ENCODE results near the gene INHA.

Gene INHA

DNA sequence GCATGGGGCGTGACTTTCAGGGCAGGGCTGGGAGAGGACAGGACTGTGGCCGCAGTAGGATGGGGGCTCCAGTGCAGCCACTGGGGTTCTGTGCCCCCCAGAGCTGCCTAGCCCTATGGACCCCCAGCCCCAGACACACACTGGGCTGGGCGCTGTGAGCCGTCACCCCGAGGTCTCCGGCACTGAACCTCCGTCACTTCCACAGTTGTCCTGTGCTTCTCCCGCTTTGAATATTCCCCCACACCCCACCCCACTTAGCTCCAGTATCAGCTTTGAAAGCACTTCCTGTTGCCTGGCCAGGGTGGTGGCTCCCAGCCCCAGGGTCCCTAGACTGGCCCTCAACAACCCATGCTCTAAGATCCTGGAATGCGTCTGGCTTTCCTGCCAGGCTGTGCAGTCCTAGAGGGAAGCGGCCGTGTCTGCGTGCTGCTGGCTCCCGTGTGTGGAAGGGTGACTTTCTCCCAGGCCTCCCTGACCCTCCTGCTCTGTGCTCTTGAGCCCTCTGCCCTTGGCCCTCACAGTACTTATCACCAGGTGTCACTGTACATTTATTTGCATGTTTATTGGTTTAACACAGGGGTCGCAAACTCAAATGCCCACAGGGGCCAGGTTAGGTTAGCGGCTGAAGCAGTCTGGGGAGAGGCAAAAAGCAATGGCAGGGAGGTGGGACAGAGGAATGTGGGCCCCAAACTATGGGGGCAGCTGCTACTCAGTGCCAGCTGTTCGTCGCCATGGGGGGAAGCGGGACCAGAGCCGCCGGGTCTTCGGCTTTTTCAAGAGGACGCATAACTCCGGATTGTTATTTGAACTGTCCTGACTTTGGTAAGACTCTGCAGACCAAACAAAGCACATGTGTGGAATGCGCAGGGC lies 10.7 kb upstream of the INHA start:
- DNase-seq (ENCODE audit: extremely low read depth, low read depth): no peak
- TF ChIP-seq CTCF (IDR thresholded peaks at IDR 0.05; ENCODE audit: low read depth, low read length): no peak

GRCh38 chr2:219562049-219563020 lies 9.8 kb upstream of the INHA start:
- no peak for DNase-seq (ENCODE audit: extremely low read depth, low read depth)
- no peak for TF ChIP-seq CTCF (IDR thresholded peaks at IDR 0.05; ENCODE audit: low read depth, low read length)

DNA sequence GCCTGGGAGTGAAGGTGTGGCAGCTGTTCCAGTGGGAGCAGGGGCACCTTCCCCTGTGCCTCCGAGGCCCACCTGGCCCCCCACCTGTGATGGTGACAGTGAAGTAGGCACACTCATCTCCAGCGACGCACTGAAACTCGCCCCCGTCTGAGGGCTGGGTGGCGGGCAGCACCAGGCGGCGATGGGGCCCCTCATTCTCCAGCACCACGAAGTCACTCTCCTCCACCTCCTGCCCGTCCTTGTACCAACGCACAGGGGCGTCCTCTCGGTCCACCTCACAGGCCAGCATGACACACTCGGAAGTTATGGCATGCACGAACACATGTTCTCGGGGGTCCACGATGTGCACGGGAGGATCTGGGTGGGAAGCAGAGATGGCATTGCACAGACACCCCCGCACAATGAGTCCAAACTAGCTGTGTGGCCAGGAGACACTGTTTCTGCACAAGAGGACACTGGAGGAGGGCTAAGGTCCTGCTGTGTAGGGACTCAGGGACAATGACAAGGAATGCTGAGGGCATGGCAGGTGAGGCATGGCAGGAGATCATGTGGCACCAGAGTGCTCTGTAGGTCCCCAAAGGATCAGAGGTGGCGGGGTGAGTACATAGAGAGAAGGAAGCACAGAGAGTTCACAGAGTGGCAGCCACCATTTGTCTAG lies 8.7 kb upstream of the INHA start:
- no peak for TF ChIP-seq CTCF (IDR thresholded peaks at IDR 0.05; ENCODE audit: low read depth, low read length)
- no peak for DNase-seq (ENCODE audit: extremely low read depth, low read depth)

DNA sequence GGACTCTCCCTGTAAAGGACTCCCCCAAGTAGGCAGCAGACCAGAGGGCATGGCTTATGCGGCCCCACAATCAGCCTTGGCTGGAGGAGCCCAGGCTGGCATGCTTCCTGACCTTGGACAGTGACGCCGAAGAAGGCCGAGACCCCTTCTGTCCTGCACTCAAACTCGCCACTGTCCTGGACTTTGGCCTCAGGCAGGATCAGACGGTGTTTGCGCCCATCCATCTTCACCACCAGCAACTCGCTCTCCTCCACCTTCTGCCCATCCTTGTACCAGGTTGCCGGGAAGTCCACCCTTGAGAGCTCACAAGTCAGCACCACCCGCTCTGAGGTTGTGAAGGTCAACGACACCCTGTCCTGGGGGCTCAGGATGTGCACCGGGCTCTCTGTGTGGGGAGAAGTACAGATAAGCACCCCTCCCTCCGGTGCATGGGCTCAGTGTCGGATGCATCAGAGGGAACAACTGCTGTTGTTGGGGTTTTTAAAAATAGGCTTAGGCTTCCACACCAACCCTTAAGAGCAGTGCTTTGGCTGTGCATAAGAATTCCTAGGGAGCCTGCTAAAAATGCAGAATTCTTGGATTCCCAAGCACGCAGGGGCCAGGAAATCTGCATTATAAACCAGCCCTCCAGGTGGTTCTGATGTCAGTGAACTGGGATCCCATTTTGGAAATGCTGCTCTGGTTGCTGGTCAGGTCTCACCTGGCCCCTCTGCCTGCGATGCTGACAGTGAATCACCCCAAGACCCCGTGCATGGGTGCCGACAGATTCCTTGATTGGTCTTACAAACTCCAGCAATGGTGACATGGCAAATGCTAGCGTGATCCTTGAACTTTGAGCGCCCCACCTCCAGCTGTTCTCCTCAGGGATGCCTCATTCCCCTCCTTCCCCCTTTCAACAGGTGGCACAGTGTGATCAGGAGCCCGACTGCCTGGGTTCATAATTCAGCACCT lies 6.7 kb upstream of the INHA start:
- no peak for DNase-seq (ENCODE audit: extremely low read depth, low read depth)
- no peak for TF ChIP-seq CTCF (IDR thresholded peaks at IDR 0.05; ENCODE audit: low read depth, low read length)

GRCh38 chr2:219566640-219567039 lies 5.5 kb upstream of the INHA start:
- TF ChIP-seq CTCF (IDR thresholded peaks at IDR 0.05; ENCODE audit: low read depth, low read length): no peak
- no peak for DNase-seq (ENCODE audit: extremely low read depth, low read depth)

- no peak for DNase-seq (ENCODE audit: extremely low read depth, low read depth)
- TF ChIP-seq CTCF (IDR thresholded peaks at IDR 0.05; ENCODE audit: low read depth, low read length): no peak
These were observed 5.0 kb upstream of the INHA start for GRCh38 chr2:219567131-219567530.
